Keratinocyte (primary cell): ENCODE measurements around the gene DGKQ.

Experiments
- EZH2 ChIP-seq: IDR thresholded peaks from one replicate; pipeline ENCODE4 v1.6.1; 2012; ENCODE audit warnings: inconsistent platforms, mild to moderate bottlenecking, low read length, moderate library complexity
- TF ChIP-seq, protein P1 (sequence below), 3 experiments: IDR thresholded peaks in 1 of 3; conservative IDR thresholded peaks in 1 of 3; optimal IDR thresholded peaks in 1 of 3; 2 replicates in 2 of 3; 3 replicates in 1 of 3; pipeline versions ENCODE3 to v1.5.1; 2011; ENCODE audit warnings: low read length in 3 of 3, mild to moderate bottlenecking in 3 of 3, moderate library complexity in 2 of 3, control low read depth in 1 of 3, inconsistent platforms in 1 of 3; ENCODE audit not compliant: insufficient read depth in 2 of 3; ENCODE audit errors: extremely low read depth in 1 of 3

DNA sequence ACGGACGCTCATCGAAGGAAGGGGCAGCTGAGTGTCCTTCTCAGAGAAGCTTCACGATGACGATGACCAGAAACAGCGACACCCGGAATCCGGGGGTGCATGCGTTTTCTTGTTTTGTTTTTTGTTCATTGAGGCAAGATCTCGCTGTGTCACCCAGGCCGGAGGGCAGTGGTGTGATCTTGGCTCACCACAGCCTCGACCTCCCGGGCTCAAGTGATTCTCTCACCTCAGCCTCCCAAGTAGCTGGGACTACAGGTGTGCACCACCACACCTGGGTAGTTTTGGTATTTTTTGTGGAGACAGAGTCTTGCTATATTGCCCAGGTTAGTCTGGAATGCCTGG, 19.8 kb downstream of the DGKQ start:
- TF ChIP-seq EZH2, result no peak
- TF ChIP-seq, protein P1, sequence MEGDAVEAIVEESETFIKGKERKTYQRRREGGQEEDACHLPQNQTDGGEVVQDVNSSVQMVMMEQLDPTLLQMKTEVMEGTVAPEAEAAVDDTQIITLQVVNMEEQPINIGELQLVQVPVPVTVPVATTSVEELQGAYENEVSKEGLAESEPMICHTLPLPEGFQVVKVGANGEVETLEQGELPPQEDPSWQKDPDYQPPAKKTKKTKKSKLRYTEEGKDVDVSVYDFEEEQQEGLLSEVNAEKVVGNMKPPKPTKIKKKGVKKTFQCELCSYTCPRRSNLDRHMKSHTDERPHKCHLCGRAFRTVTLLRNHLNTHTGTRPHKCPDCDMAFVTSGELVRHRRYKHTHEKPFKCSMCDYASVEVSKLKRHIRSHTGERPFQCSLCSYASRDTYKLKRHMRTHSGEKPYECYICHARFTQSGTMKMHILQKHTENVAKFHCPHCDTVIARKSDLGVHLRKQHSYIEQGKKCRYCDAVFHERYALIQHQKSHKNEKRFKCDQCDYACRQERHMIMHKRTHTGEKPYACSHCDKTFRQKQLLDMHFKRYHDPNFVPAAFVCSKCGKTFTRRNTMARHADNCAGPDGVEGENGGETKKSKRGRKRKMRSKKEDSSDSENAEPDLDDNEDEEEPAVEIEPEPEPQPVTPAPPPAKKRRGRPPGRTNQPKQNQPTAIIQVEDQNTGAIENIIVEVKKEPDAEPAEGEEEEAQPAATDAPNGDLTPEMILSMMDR (optimal IDR thresholded peaks at IDR 0.05 in 1 of 3, IDR thresholded peaks at IDR 0.05 in 1 of 3, conservative IDR thresholded peaks at IDR 0.05 in 1 of 3; ENCODE audit: extremely low read depth in 1 of 3, insufficient read depth in 2 of 3, low read length in 3 of 3), result no peak
